ENCODE results near the gene CRYBG3.

- no peak for TF ChIP-seq ZNF274 (IDR thresholded peaks at IDR 0.05; ENCODE audit: low read depth, low read length)
- TF ChIP-seq SUZ12 (IDR thresholded peaks at IDR 0.05; ENCODE audit: extremely low read depth, insufficient read depth, insufficient read length): no peak
Observed at GRCh38 chr3:97857401-97857800, 35.6 kb downstream of the CRYBG3 start.

Measured in NT2/D1 (cell line).